ENCODE data around the gene PTPRK. TPM values are rescaled to one million over a fixed set of nuclear protein-coding genes. Genes with fewer than 3 reads are reported as not detected.

Gene PTPRK
- total and polyA plus RNA-seq, 2 of the 8 experiments (the other 6 are each of a cell fraction or from before 2014, with no cell fraction given): 11.4 to 47.3 TPM

- H3K4me2 ChIP-seq (ENCODE audit: insufficient read depth in 1 of 2, low read depth in 2 of 2, low read length in 2 of 2): no peak overlapping the region
- TF ChIP-seq NANOG (IDR thresholded peaks at IDR 0.05; ENCODE audit: insufficient read depth, low read depth, low read length, poor library complexity, severe bottlenecking): no peak
- TF ChIP-seq CTCF (IDR thresholded peaks at IDR 0.05; ENCODE audit: control extremely low read depth in 1 of 3, insufficient read depth in 1 of 3, low read depth in 1 of 3, low read length in 3 of 3): no peak
- no peak for TF ChIP-seq TAF7 (optimal IDR thresholded peaks at IDR 0.05; ENCODE audit: borderline replicate concordance, low read depth, low read length)
- no peak for TF ChIP-seq CTBP2 (IDR thresholded peaks at IDR 0.05; ENCODE audit: borderline replicate concordance, insufficient read depth, insufficient read length, low read length)
Observed at GRCh38 chr6:128233531-128233930, 286.9 kb downstream of the PTPRK start.

More at GRCh38 chr6:128233531-128233930, 286.9 kb downstream of the PTPRK start:
- no peaks in the 10 kb centered on the region for H3K9me3 ChIP-seq (ENCODE audit: insufficient read depth in 2 of 2, low read depth in 1 of 2, low read length in 1 of 2)
- H4K5ac ChIP-seq (ENCODE audit: insufficient read length, low read depth, low read length): no peak overlapping the region
- no peaks in the 10 kb centered on the region for H4K20me1 ChIP-seq (replicated peaks in 1 of 2; ENCODE audit: control insufficient read depth in 1 of 2, insufficient read depth in 2 of 2, low read length in 2 of 2)
- no peak overlapping the region for H2BK12ac ChIP-seq (ENCODE audit: low read depth, low read length)
- H3K23ac ChIP-seq (ENCODE audit: insufficient read length): no peak overlapping the region
- ChIA-PET CTCF (ENCODE audit: partially characterized antibody) (no interaction called here), POLR2A (ENCODE audit: partially characterized antibody) (no interaction called here)
- H3K4me3 ChIP-seq (ENCODE audit: extremely low read depth in 1 of 4, insufficient read depth in 2 of 4, low read depth in 3 of 4, low read length in 4 of 4): no peak overlapping the region
- DNase-seq (ENCODE audit: low read depth in 1 of 2, low spot score in 2 of 2): no peak
- no peak overlapping the region for H2AFZ ChIP-seq (ENCODE audit: low read length)
- H3K36me3 ChIP-seq (ENCODE audit: control insufficient read depth in 2 of 4, insufficient read depth in 4 of 4, low read length in 3 of 4): no peaks in the 10 kb centered on the region
- WGBS, 2 experiments (ENCODE audit: extremely low coverage in 1 of 2, insufficient coverage in 1 of 2, insufficient read length in 1 of 2, insufficient replicate concordance in 2 of 2, low coverage in 1 of 2, low lambda C conversion rate in 2 of 2, missing lambda C conversion rate in 1 of 2): 97% methylated on average over 6 of the region's 6 CpGs; no CpG with 5 or more reads in 1 of the 2 experiments
- H3K4me1 ChIP-seq (replicated peaks in 1 of 4; ENCODE audit: control insufficient read depth in 3 of 4, insufficient read depth in 4 of 4, low read length in 3 of 4): no peaks in the 10 kb centered on the region; a peak in 1 of 7 replicates
- H2BK15ac ChIP-seq (ENCODE audit: low read length): no peak overlapping the region
- FAIRE-seq: no peak
- no peaks in the 10 kb centered on the region for H3K79me1 ChIP-seq (ENCODE audit: low read depth, low read length)
- H2AK5ac ChIP-seq (ENCODE audit: low read depth, low read length): no peak overlapping the region
- no peaks in the 10 kb centered on the region for H3K23me2 ChIP-seq (ENCODE audit: low read depth, low read length)
- no peak overlapping the region for H2BK120ac ChIP-seq (replicated peaks; ENCODE audit: low read depth, low read length)
- H3K14ac ChIP-seq (ENCODE audit: insufficient read length): no peak overlapping the region
- H3K18ac ChIP-seq (ENCODE audit: extremely low read depth, low read length): no peak overlapping the region
- no peak overlapping the region for H3K9ac ChIP-seq (replicated peaks in 1 of 4; ENCODE audit: extremely low read depth in 1 of 4, low read depth in 3 of 4, low read length in 3 of 4)
- H4K8ac ChIP-seq (ENCODE audit: extremely low read depth, insufficient read depth, low read length): no peak overlapping the region
- H3K27ac ChIP-seq (ENCODE audit: low read depth, low read length): no peak overlapping the region
- H4K91ac ChIP-seq (replicated peaks; ENCODE audit: insufficient read length, low read length): no peak overlapping the region
- H2BK20ac ChIP-seq (ENCODE audit: low read length): no peak overlapping the region
- H3K79me2 ChIP-seq (ENCODE audit: control insufficient read depth in 1 of 2, insufficient read depth in 2 of 2, low read length in 2 of 2): no peaks in the 10 kb centered on the region
- H2BK5ac ChIP-seq (ENCODE audit: low read depth, low read length): no peak overlapping the region
- H3K4ac ChIP-seq (replicated peaks; ENCODE audit: insufficient read length, low read depth, low read length): no peak overlapping the region
- H3K27me3 ChIP-seq (replicated peaks in 1 of 4; ENCODE audit: control insufficient read depth in 3 of 4, extremely low read depth in 1 of 4, insufficient read depth in 3 of 4, low read length in 3 of 4): no peaks in the 10 kb centered on the region
- H3K56ac ChIP-seq (replicated peaks; ENCODE audit: insufficient read length, low read depth, low read length): no peak overlapping the region
